HepG2 (cell line): ENCODE measurements around the gene S1PR2. TPM values are rescaled to one million over a fixed set of nuclear protein-coding genes. Genes with fewer than 3 reads are reported as not detected.

Experiments
- DZIP1 ChIP-seq: sonication (generic); formaldehyde crosslinking; IDR thresholded peaks from 2 replicates; pipeline ENCODE4 v1.5.0; 2020; ENCODE audit warnings: mild to moderate bottlenecking, missing genetic modification reagents
- FIP1L1 ChIP-seq: fragments of 200-400 bp; formaldehyde crosslinking; IDR thresholded peaks from 2 replicates; pipeline ENCODE4 v1.6.1; 2018; ENCODE audit warnings: low read depth, mild to moderate bottlenecking, low read length, moderate library complexity, borderline replicate concordance; ENCODE audit not compliant: insufficient read depth
- GABPA ChIP-seq, 2 experiments: IDR thresholded peaks; 2 replicates each; pipeline ENCODE4 v1.6.1; 2011 to 2016; ENCODE audit warnings: low read depth in 2 of 2, low read length in 1 of 2, missing biosample characterization in 1 of 2, missing genetic modification characterization in 1 of 2
- KLF9 ChIP-seq: IDR thresholded peaks from 2 replicates; pipeline ENCODE4 v1.6.1; 2016; ENCODE audit warnings: low read depth
- MATR3 ChIP-seq: sonication (generic); formaldehyde crosslinking; IDR thresholded peaks from 2 replicates; pipeline ENCODE4 v1.4.0; 2020; ENCODE audit warnings: missing genetic modification reagents
- PHB2 ChIP-seq: fragments of 450-650 bp; IDR thresholded peaks from 2 replicates; pipeline ENCODE4 v1.6.1; 2018; ENCODE audit not compliant: partially characterized antibody
- ZBTB42 ChIP-seq: sonication (generic); formaldehyde crosslinking; IDR thresholded peaks from 2 replicates; pipeline ENCODE4 v1.5.0; 2020; ENCODE audit warnings: mild to moderate bottlenecking, missing genetic modification reagents
- ZNF230 ChIP-seq: sonication (generic); formaldehyde crosslinking; IDR thresholded peaks from 2 replicates; pipeline ENCODE4 v1.4.0; 2020; ENCODE audit warnings: mild to moderate bottlenecking, missing genetic modification reagents
- ZNF3 ChIP-seq: IDR thresholded peaks from 2 replicates; pipeline ENCODE4 v1.7.0; 2017; ENCODE audit warnings: inconsistent platforms
- ZNF414 ChIP-seq: sonication (generic); formaldehyde crosslinking; IDR thresholded peaks from 2 replicates; pipeline ENCODE4 v1.5.0; 2020; ENCODE audit warnings: missing genetic modification reagents
- ZNF574 ChIP-seq: sonication (generic); formaldehyde crosslinking; IDR thresholded peaks from 2 replicates; pipeline ENCODE4 v1.4.0; 2020; ENCODE audit warnings: missing genetic modification reagents
- ZNF687 ChIP-seq: sonication (generic); formaldehyde crosslinking; IDR thresholded peaks from 2 replicates; pipeline ENCODE4 v1.5.1; 2020; ENCODE audit warnings: mild to moderate bottlenecking, missing genetic modification reagents, moderate library complexity
- ZSCAN20 ChIP-seq: sonication (generic); formaldehyde crosslinking; IDR thresholded peaks from 2 replicates; pipeline ENCODE4 v1.4.0; 2020; ENCODE audit warnings: missing genetic modification reagents, mild to moderate bottlenecking, borderline replicate concordance
- polyA plus RNA-seq, 8 experiments: library from polyadenylated mRNA; depleted of rRNA in 3 of 8; stranded (reverse) in 7 of 8; unstranded in 1 of 8; fragments of >200 nt; fragmentation: Illumina TruSeq in 4 of 8; extraction: Trizol in 4 of 8; gene quantifications; 2 replicates each; pipeline versions ENCODE4 v1.2.1 to v1.2.3, GENCODE V29; 2011 to 2016; ENCODE audit warnings: low read depth in 4 of 8, missing spikeins in 1 of 8, mixed read lengths in 1 of 8; ENCODE audit not compliant: insufficient read depth in 1 of 8
- total RNA-seq, 5 experiments: library from RNA; depleted of rRNA; stranded (reverse); fragments of >200 nt; fragmentation: Illumina TruSeq; extraction: Trizol; gene quantifications; 2 replicates each; pipeline ENCODE4 v1.2.3, GENCODE V29; 2016; ENCODE audit warnings: low read depth in 1 of 5

S1PR2 gene
- total and polyA plus RNA-seq, 2 of the 13 experiments (the other 11 are each of a cell fraction or from before 2014, with no cell fraction given): 0.91 to 1.3 TPM

- TF ChIP-seq ZNF687 (CRISPR knock-in tag) (peak; percentile 98), DZIP1 (peak; percentile 85), ZNF230 (no peak), ZBTB42 (CRISPR knock-in tag) (peak; percentile 66; the same call in 1 of the 2 replicates), ZNF574 (CRISPR knock-in tag) (peak; percentile 85), ZNF3 (CRISPR knock-in tag) (no peak), GABPA (IDR thresholded peaks at IDR 0.05; ENCODE audit: low read depth, low read length) (peak; percentile 73), GABPA (CRISPR knock-in tag; IDR thresholded peaks at IDR 0.05; ENCODE audit: low read depth) (peak; percentile 91), ZNF414 (CRISPR knock-in tag) (no peak), FIP1L1 (no peak), PHB2 (no peak), ZSCAN20 (CRISPR knock-in tag) (peak; percentile 97), MATR3 (CRISPR knock-in tag) (no peak), KLF9 (CRISPR knock-in tag) (peak; percentile 45; the same call in 1 of the 2 replicates)
Measured at GRCh38 chr19:10270616-10271394, 39.7 kb upstream of the S1PR2 start, which contains the start of gene ICAM1 (continued).
